Activated T-helper 1 cell treated with anti-CD3 and anti-CD28 coated beads, Interleukin-2, amount 50 U/mL, for 16 hours (primary cell): Measurements from ENCODE around the gene EGFL6.
"Not testable (repeated sequence)": the region's sequence is repeated elsewhere in the genome, so short reads cannot be mapped to it uniquely, and the experiment has no call there.

Source experiments
- DNase-seq, 2 donors: peaks; one replicate each; pipeline ENCODE4 v3.0.0-alpha.2; 2020; ENCODE audit warnings: low read depth in 1 of 2, low spot score in 1 of 2

Gene EGFL6

GRCh38 chrX:13652287-13652793 is 82.9 kb downstream of the EGFL6 start:
- DNase-seq = no peak

GRCh38 chrX:13652850-13653693 is 83.7 kb downstream of the EGFL6 start, which contains the start of gene TCEANC:
Gene TCEANC, plus strand, starts transcription at chrX:13653141. Its CDS starts 9,368 bp downstream, at chrX:13662509.
- peak; percentile 74 to 96 for DNase-seq

DNA sequence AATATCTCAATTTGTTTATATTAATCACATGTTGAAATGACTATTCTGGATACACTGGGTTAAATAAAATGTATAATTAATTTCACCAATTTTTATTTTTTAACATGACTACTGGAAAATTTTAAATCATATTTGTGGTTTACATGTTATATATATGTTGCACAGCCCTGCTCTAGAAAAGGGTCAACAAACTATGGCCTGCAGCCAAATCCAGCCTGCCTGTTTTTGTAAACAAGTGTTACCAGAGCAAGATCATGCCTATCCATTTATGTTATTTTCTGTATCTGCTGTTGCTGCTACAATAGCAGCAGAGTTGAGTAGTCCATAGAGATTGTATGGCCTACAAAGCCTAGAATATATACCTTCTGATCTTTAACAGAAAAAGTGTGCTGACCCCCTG is 84.7 kb downstream of the EGFL6 start:
- no peak for DNase-seq

GRCh38 chrX:13655674-13656073 is 86.3 kb downstream of the EGFL6 start:
- DNase-seq = no peak

- DNase-seq = no peak
Observed at GRCh38 chrX:13658602-13659001, 89.2 kb downstream of the EGFL6 start.

GRCh38 chrX:13659063-13659462 is 89.7 kb downstream of the EGFL6 start:
- no peak for DNase-seq

- DNase-seq = no peak
Observed at GRCh38 chrX:13661735-13662288, 92.4 kb downstream of the EGFL6 start.

DNA sequence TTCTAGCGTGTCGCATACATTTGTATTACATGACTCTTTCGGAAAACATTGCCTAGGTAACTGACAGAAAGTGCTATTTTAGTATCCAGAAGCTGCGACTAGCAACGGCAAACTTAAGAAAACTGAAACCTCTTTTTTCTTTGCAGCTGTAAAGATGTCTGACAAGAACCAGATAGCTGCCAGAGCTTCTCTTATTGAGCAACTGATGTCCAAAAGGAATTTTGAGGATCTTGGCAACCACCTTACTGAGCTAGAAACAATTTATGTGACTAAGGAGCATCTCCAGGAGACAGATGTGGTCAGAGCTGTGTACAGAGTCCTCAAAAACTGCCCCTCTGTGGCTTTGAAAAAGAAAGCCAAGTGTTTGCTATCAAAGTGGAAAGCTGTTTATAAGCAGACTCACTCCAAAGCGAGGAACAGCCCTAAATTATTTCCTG is 93.0 kb downstream of the EGFL6 start:
- no peak for DNase-seq

- DNase-seq = no peak
Observed at GRCh38 chrX:13664020-13664419, 94.6 kb downstream of the EGFL6 start.

GRCh38 chrX:13666836-13667235 is 97.4 kb downstream of the EGFL6 start:
- no peak for DNase-seq

DNA sequence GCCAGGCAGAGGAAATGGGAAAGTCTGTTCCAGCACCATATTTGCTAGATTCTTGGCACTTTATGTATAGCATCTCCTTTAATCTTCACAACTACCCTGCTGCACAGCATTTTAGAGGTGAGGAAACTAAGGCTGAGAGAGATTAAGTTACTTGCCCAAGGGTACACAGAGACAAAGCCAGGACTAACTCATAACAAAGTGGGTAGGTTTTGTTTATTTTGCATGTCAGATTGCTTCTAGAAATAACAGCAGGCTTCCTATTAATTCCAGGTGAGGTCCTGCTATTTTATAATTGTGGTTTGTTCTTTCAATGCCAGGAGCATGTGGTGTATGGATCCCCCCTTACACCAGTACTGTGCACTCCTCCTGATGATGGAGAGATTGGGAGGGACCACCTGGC is 98.5 kb downstream of the EGFL6 start:
- no peak for DNase-seq

DNA sequence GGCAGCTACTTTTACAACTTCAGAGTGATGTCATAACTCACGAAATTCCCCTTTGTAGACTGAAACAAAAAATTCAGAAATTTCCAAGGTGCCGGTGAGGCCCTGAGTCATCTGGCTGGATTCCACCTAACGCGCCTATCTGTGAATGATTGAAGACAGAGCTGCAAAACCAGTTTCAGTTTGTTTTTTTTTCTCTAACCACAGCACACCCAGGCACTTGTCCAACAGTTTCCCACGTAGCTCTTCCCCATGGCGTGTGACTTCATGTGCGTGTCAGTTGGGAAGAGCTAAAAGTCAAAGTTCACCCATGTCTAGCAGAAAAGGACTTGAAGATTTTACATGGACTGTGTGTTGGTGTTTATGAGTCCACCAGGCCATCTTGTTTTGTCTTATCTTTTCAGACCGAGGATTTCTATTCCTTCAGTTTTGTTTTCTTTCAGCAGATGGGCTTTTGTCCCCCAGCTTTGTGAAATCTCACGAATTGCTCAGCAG is 99.9 kb downstream of the EGFL6 start:
- peak in 1 of 2 donors; percentile 25 for DNase-seq

DNA sequence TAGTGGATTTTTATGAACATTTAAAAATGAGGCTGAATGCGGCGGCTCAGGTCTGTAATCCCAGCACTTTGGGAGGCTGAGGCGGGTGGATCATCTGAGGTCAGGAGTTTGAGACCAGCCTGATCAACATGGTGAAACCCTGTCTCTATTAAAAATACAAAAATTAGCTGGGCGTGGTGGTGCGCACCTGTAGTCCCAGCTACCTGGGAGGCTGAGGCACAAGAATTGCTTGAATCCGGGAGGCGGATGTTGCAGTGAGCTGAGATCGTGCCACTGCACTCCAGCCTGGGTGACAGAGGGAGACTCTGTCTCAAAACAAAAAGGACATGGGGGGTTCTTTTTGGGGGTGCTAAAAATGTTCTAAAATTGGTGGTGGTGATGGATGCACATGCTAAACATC is 100.4 kb downstream of the EGFL6 start:
- DNase-seq = not testable (repeated sequence)

GRCh38 chrX:13670197-13670596 is 100.8 kb downstream of the EGFL6 start:
- no peak for DNase-seq

DNA sequence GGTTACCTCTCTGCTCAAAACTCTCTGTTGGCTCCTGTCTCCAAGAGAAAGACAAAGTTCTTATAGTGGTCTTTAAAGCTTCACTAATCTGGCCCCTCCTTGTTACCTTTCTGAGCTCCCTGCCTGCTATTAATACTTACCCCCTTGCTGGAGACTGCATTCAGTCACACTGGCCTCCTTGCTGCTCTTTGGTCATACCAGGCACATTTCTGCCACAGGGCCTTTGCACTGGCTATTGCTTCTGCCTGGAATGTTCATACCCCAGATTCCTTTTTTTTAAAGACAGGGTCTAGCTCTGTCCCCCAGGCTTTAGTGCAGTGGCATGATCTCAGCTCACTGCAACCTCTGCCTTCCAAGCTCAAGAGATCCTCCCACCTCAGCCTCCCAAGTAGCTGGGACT is 103.6 kb downstream of the EGFL6 start:
- no peak for DNase-seq

GRCh38 chrX:13676885-13677284 is 107.5 kb downstream of the EGFL6 start:
- no peak for DNase-seq

DNA sequence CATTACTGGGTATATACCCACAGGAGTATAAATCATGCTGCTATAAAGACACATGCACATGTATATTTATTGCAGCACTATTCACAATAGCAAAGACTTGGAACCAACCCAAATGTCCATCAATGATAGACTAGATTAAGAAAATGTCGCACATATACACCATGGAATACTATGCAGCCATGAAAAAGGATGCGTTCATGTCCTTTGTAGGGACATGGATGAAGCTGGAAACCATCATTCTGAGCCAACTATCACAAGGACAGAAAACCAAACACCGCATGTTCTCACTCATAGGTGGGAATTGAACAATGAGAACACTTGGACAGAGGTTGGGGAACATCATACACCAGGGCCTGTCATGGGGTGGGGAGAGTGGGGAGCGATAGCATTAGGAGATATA is 110.3 kb downstream of the EGFL6 start:
- not testable (repeated sequence) for DNase-seq

GRCh38 chrX:13681595-13681994 is 112.2 kb downstream of the EGFL6 start:
- no peak for DNase-seq
